ENCODE measurements around the gene RIBC1.
"Not testable (repeated sequence)": the region's sequence is repeated elsewhere in the genome, so short reads cannot be mapped to it uniquely, and the experiment has no call there.

RIBC1 gene

DNA sequence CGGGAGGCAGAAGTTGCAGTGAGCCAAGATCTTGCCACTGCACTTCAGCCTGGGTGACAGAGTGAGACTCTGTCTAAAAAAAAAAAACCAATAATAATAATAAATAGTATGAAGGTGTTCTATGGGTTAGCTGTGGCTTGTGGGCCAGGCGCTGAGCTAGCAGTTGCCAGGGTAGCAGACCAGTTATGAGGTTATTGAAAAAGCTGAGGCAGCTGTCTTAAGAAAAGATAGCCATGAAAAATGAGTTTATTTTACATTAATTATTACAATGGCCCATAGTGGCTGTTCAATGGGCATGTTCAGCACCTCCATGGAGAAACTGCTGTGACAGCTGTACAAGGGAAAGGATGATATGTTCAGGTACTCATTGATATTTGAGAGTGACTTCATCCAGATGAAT, 24.8 kb downstream of the RIBC1 start:
- no peak for TF ChIP-seq CTCF (conservative IDR thresholded peaks at IDR 0.05)
- no peak overlapping the region for H3K27ac ChIP-seq

DNA sequence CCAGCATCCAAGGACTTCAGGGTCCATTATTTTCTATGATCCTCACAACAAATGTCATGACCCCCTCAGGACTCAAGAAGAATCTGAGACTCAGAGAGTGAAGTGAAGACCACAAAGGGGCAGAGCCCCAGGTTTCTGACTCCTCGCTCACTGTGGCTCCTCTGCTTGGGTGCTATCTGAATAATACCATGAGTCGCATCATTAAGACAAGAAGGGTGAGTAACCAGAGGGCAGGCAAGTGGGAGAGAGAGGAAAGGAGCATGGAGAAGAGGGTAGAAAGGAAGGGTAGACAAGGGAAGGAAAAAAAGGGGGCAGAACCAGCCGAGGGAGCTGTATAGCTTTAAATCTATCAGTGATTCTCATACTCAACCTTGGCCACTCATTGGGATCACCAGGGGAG, 27.0 kb downstream of the RIBC1 start:
- no peak for TF ChIP-seq CTCF (conservative IDR thresholded peaks at IDR 0.05)
- no peak overlapping the region for H3K27ac ChIP-seq

DNA sequence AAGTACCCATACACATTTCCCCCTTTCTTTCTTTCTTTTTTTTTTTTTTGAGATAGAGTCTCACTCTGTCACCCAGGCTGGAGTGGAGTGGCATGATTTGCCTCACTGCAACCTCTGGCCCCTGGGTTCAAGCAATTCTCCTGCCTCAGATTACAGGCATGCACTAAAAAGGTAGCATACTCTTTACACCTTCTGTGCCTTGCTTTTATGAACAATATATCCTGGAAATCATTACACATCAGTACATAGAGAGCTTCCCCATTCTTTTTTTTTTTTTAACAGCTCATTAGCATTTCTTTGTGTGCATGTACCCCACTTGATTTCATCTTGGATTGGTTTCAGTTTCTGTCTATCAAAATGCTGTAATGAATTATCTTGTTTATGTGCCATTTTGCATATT, 30.1 kb downstream of the RIBC1 start:
- no peak overlapping the region for H3K27ac ChIP-seq
- no peak for TF ChIP-seq CTCF (conservative IDR thresholded peaks at IDR 0.05)

DNA sequence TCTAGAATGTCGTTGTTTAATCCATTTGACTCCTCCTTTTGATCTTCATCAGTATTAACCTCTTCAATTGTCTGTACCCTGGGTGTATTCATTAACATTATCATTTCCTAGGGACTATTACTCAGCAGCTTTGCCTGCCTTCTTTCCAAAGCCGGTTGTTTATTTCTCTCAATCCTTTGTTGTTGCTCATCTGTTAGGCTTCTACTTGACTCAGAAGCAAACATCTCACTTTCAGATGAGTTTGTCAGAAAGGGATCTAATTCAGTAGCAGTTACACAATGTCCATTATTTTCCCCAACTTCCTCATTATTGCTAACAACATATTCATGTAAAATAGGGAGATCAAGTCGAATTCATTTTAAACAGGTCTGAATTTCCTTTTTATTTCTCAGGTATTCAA, 33.6 kb downstream of the RIBC1 start:
- no peak for TF ChIP-seq CTCF (conservative IDR thresholded peaks at IDR 0.05)
- H3K27ac ChIP-seq: no peak overlapping the region

DNA sequence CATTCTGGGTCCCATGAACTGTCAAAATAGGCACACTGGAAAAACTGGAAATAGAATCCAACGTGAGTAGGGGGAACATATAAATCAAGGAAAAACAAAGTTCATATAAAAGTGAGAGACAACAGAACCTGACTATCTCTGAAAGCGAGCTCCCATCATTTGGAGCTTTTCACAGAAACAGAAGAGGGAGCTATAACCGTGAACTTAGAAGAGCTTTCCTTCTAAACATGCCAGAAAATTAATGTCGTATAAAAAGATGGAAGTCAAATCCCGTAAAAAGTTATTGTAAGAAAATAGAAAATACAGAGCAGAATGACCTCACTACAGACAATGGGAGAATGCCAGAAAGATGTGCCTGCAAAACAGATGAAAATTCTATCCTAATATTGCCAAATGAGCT, 35.4 kb downstream of the RIBC1 start:
- no peak overlapping the region for H3K27ac ChIP-seq
- peak; percentile 26; the same call in 1 of the 2 replicates for TF ChIP-seq CTCF (conservative IDR thresholded peaks at IDR 0.05)

DNA sequence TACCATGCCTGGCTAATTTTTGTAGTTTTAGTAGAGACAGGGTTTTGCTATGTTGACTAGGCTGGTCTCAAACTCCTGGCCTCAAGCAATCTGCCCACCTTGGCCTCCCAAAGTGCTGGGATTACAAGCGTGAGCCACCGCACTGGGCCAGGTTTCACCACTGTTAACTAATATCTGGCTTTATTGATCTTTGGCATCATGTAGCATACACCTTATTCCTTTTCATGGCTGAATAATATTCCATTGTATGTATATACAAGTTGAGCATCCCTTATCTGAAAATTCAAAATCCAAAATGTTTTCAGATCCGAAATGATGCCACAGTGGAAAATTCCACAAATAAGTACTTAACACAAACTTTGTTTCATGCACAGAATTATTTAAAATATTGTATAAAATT, 46.0 kb downstream of the RIBC1 start:
- not testable (repeated sequence) for H3K27ac ChIP-seq

DNA sequence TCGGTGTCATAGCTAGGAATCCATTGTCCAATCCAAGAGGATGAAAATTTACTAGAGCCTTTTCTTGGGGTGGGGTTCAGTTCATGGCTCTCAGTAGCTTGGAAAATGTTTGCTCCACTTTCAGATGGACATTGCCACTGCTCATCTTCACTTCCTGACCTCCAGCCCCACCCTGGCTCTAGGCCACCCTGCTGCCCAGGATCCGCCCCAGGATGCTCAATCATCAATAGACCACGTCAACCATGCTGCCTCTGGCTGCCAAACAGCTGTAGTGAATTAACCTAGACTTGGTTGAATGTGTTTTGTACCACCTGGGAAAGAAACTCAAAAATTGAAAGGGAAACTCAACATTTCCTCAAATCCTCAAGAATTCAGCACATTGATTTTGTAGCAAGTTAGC, 48.7 kb downstream of the RIBC1 start:
- H3K27ac ChIP-seq: no peak overlapping the region
- no peak for TF ChIP-seq CTCF (conservative IDR thresholded peaks at IDR 0.05)

DNA sequence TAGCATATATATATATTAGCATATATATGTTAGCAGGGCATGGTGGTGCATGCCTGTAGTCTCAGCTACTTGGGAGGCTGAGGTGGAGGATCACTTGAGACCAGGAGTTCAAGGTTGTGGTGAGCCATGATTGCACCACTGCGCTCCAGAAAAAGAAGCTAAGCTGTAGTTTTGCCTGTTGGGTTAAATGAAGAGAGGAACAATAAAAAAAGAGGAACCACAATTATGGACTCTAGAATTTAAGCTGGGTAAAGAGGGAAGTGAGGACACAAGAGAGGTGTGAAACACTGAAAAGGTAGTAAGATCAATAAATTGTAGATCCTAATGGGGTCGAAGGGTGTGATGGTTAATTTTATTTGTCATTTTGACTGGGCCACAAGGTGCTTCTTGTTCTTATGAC, 52.0 kb downstream of the RIBC1 start:
- H3K27ac ChIP-seq: no peak overlapping the region
- no peak for TF ChIP-seq CTCF (conservative IDR thresholded peaks at IDR 0.05)
